Endodermal cell (in vitro differentiated cells): ENCODE results near the gene ABLIM2. TPM values are rescaled to one million over a fixed set of nuclear protein-coding genes. Genes with fewer than 3 reads are reported as not detected.

Experiments
- DNase-seq: peaks from one replicate; pipeline ENCODE4 v3.0.0-alpha.2; 2017
- H3K27ac ChIP-seq: 2 replicates; pipeline ENCODE4 v1.5.1; 2013; ENCODE audit warnings: mild to moderate bottlenecking, low read depth, low read length, moderate library complexity
- H3K27me3 ChIP-seq: 2 replicates; pipeline ENCODE4 v1.6.1; 2013; ENCODE audit warnings: mild to moderate bottlenecking, low read length, moderate library complexity; ENCODE audit not compliant: insufficient read depth, control insufficient read depth, poor library complexity, severe bottlenecking
- H3K36me3 ChIP-seq: 2 replicates; pipeline ENCODE4 v1.7.0; 2013; ENCODE audit warnings: mild to moderate bottlenecking, low read length, moderate library complexity; ENCODE audit not compliant: control insufficient read depth, insufficient read depth
- H3K4me1 ChIP-seq: one replicate; pipeline ENCODE4 v1.7.0; 2013; ENCODE audit warnings: low read length; ENCODE audit not compliant: control insufficient read depth, insufficient read depth
- H3K4me3 ChIP-seq: 2 replicates; pipeline ENCODE4 v1.5.1; 2013; ENCODE audit warnings: mild to moderate bottlenecking, low read length, moderate library complexity
- H3K9ac ChIP-seq: 2 replicates; pipeline ENCODE4 v1.6.1; 2013; ENCODE audit warnings: mild to moderate bottlenecking, low read length, moderate library complexity; ENCODE audit not compliant: poor library complexity, severe bottlenecking; ENCODE audit errors: extremely low read depth
- H3K9me3 ChIP-seq: 2 replicates; pipeline ENCODE4 v1.6.1; 2013; ENCODE audit warnings: mild to moderate bottlenecking, low read length, moderate library complexity; ENCODE audit not compliant: control insufficient read depth
- H3K27ac Mint-ChIP-seq: 2 replicates; pipeline ENCODE4 v1.8.0; 2020; ENCODE audit warnings: mixed read lengths
- H3K27me3 Mint-ChIP-seq: 2 replicates; pipeline ENCODE4 v1.8.0; 2021; ENCODE audit warnings: mild to moderate bottlenecking, mixed read lengths; ENCODE audit not compliant: insufficient read depth
- H3K36me3 Mint-ChIP-seq: 2 replicates; pipeline ENCODE4 v1.8.0; 2020; ENCODE audit warnings: low read depth, mixed read lengths
- H3K4me1 Mint-ChIP-seq: 2 replicates; pipeline ENCODE4 v1.8.0; 2020; ENCODE audit warnings: mixed read lengths
- H3K4me3 Mint-ChIP-seq: 2 replicates; pipeline ENCODE4 v1.8.0; 2020; ENCODE audit warnings: mild to moderate bottlenecking, moderate library complexity, mixed read lengths
- H3K9me3 Mint-ChIP-seq: 2 replicates; pipeline ENCODE4 v1.8.0; 2020; ENCODE audit warnings: mild to moderate bottlenecking, mixed read lengths
- WGBS, 2 experiments: methylation state at CpG; one replicate each; pipeline versions ENCODE4 v1.1.5 to v1.1.7; 2013; ENCODE audit warnings: missing lambda C conversion rate in 2 of 2, mixed read lengths in 1 of 2; ENCODE audit not compliant: insufficient coverage in 1 of 2, insufficient read length in 1 of 2; 5-methylcytosine and 5-hydroxymethylcytosine counted together
- total RNA-seq, 2 donors: library from RNA; stranded (reverse); fragmentation: NEBNext Ultra II Directional in 1 of 2; extraction: Animal tissue kit (Norgen Biotek cat#: 25700) in 1 of 2; gene quantifications; 2 replicates in 1 of 2; 3 replicates in 1 of 2; pipeline ENCODE4 v1.2.1, GENCODE V29; 2021
- TF ChIP-seq, protein P1 (sequence below): fragments of 200-600 bp; sonication (generic); conservative IDR thresholded peaks from 2 replicates; pipeline ENCODE4 v1.5.0; 2021; ENCODE audit warnings: antibody characterized with exemption, mild to moderate bottlenecking

The ABLIM2 gene
- total RNA-seq, 2 donors from 2014 or later, result 0.35 to 1.6 TPM

GRCh38 chr4:8108261-8108660, 50.4 kb downstream of the ABLIM2 start:
- TF ChIP-seq, protein P1, sequence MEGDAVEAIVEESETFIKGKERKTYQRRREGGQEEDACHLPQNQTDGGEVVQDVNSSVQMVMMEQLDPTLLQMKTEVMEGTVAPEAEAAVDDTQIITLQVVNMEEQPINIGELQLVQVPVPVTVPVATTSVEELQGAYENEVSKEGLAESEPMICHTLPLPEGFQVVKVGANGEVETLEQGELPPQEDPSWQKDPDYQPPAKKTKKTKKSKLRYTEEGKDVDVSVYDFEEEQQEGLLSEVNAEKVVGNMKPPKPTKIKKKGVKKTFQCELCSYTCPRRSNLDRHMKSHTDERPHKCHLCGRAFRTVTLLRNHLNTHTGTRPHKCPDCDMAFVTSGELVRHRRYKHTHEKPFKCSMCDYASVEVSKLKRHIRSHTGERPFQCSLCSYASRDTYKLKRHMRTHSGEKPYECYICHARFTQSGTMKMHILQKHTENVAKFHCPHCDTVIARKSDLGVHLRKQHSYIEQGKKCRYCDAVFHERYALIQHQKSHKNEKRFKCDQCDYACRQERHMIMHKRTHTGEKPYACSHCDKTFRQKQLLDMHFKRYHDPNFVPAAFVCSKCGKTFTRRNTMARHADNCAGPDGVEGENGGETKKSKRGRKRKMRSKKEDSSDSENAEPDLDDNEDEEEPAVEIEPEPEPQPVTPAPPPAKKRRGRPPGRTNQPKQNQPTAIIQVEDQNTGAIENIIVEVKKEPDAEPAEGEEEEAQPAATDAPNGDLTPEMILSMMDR, result no peak
- Mint-ChIP-seq H3K27me3 (no peaks in the 10 kb centered on the region), H3K36me3 (no peaks in the 10 kb centered on the region), H3K9me3 (peaks cover 7% of the 10 kb centered on the region), H3K27ac (no peak overlapping the region), H3K4me3 (no peak overlapping the region), H3K4me1 (peaks cover 8% of the 10 kb centered on the region)
- H3K9ac ChIP-seq, result no peak overlapping the region
- no peak for DNase-seq
- 89 to 92% methylated on average over 12 to 20 of the region's 20 CpGs for WGBS, 2 experiments
- no peak overlapping the region for H3K4me3 ChIP-seq
- peak overlapping the region; percentile 57 for H3K27ac ChIP-seq
- no peaks in the 10 kb centered on the region for H3K9me3 ChIP-seq
- H3K27me3 ChIP-seq, result no peaks in the 10 kb centered on the region
- H3K4me1 ChIP-seq, result no peaks in the 10 kb centered on the region
- no peaks in the 10 kb centered on the region for H3K36me3 ChIP-seq

- no peak overlapping the region for H3K27ac ChIP-seq
- no peak overlapping the region for H3K9ac ChIP-seq
- Mint-ChIP-seq H3K27ac (no peak overlapping the region), H3K9me3 (peaks cover 7% of the 10 kb centered on the region), H3K36me3 (no peaks in the 10 kb centered on the region), H3K4me3 (no peak overlapping the region), H3K27me3 (no peaks in the 10 kb centered on the region), H3K4me1 (peaks cover 6% of the 10 kb centered on the region)
- DNase-seq, result no peak
- H3K36me3 ChIP-seq, result no peaks in the 10 kb centered on the region
- TF ChIP-seq, protein P1, result peak; percentile 31
- H3K4me1 ChIP-seq, result no peaks in the 10 kb centered on the region
- no peak overlapping the region for H3K4me3 ChIP-seq
- no peaks in the 10 kb centered on the region for H3K9me3 ChIP-seq
- 92 to 100% methylated on average over 5 to 11 of the region's 11 CpGs for WGBS, 2 experiments
- H3K27me3 ChIP-seq, result no peaks in the 10 kb centered on the region
These were observed 51.4 kb downstream of the ABLIM2 start for GRCh38 chr4:8107146-8107657.

DNA sequence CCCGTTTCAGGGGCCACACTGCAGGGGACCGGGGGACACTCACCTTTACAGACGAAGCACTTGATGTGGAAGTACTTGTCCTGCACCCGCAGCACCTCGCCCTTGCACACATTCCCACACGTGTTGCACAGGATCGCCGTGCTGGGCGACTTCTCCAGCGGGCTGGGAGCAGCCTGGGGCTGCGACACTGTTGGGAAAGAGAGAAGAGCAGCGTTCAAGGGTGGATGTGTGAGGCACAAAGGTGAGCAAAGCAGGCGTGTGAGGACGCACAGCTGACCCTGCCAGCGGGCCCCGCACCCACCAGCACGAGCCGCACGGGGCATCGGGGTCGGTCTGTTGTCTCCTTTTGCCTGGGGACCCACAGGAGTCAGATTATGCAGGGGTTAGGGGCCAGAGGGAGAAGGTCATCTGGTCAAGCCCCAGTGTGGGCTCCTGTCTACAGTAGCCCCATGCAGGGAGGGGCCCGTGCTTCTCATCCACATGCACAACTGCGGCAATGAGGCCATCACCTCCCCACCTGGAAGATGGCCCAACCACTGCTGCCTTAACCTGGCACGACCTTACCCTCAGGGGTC, 52.1 kb downstream of the ABLIM2 start:
- TF ChIP-seq, protein P1, result no peak
- no peaks in the 10 kb centered on the region for H3K36me3 ChIP-seq
- WGBS, 2 experiments, result 92 to 95% methylated on average over 16 to 24 of the region's 24 CpGs
- H3K4me1 ChIP-seq, result no peaks in the 10 kb centered on the region
- no peak overlapping the region for H3K4me3 ChIP-seq
- H3K27ac Mint-ChIP-seq, result no peak overlapping the region
- no peaks in the 10 kb centered on the region for H3K9me3 ChIP-seq
- H3K4me1 Mint-ChIP-seq, result peaks cover 3% of the 10 kb centered on the region
- H3K9me3 Mint-ChIP-seq, result peaks cover 7% of the 10 kb centered on the region
- no peak for DNase-seq
- no peaks in the 10 kb centered on the region for H3K27me3 ChIP-seq
- no peak overlapping the region for H3K4me3 Mint-ChIP-seq
- H3K9ac ChIP-seq, result no peak overlapping the region
- H3K27me3 Mint-ChIP-seq, result no peaks in the 10 kb centered on the region
- H3K36me3 Mint-ChIP-seq, result no peaks in the 10 kb centered on the region
- H3K27ac ChIP-seq, result no peak overlapping the region
